GM12875 (cell line): Measurements from ENCODE around the gene BATF3.

Experiments used
- H3K4me3 ChIP-seq: one replicate; pipeline ENCODE4 v1.5.1; 2011; ENCODE audit warnings: low read depth, low read length, control low read depth
- TF ChIP-seq, protein P1 (sequence below): IDR thresholded peaks from 2 replicates; pipeline ENCODE4 v1.5.1; 2011; ENCODE audit warnings: low read depth, mild to moderate bottlenecking, control low read depth, inconsistent platforms, low read length, moderate library complexity, borderline replicate concordance; ENCODE audit not compliant: insufficient read depth

BATF3 gene

GRCh38 chr1:212671342-212672031 is 28.2 kb downstream of the BATF3 start:
- TF ChIP-seq, protein P1, sequence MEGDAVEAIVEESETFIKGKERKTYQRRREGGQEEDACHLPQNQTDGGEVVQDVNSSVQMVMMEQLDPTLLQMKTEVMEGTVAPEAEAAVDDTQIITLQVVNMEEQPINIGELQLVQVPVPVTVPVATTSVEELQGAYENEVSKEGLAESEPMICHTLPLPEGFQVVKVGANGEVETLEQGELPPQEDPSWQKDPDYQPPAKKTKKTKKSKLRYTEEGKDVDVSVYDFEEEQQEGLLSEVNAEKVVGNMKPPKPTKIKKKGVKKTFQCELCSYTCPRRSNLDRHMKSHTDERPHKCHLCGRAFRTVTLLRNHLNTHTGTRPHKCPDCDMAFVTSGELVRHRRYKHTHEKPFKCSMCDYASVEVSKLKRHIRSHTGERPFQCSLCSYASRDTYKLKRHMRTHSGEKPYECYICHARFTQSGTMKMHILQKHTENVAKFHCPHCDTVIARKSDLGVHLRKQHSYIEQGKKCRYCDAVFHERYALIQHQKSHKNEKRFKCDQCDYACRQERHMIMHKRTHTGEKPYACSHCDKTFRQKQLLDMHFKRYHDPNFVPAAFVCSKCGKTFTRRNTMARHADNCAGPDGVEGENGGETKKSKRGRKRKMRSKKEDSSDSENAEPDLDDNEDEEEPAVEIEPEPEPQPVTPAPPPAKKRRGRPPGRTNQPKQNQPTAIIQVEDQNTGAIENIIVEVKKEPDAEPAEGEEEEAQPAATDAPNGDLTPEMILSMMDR: no peak
- H3K4me3 ChIP-seq: no peak overlapping the region

GRCh38 chr1:212670882-212671281 is 28.8 kb downstream of the BATF3 start:
- TF ChIP-seq, protein P1: no peak
- H3K4me3 ChIP-seq: no peak overlapping the region

DNA sequence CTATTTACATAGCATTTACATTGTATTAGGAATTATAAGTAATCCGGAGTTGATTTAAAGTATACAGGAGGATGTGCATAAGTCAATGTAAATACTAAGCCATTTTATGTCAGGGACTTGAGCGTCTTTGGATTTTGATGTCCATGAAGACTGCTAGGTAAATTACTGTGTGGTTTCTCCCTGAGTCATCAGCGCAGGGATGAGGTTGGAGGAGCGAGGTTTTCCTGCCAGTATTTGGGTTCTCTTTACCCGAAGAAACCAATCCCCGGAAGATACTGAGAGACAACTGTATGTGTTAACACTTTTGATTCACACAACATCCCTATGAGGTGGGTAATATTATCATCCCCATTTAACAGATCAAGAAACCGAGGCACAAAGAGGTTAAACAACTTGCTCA is 29.3 kb downstream of the BATF3 start:
- TF ChIP-seq, protein P1: no peak
- H3K4me3 ChIP-seq: no peak overlapping the region

GRCh38 chr1:212669600-212669999 is 30.0 kb downstream of the BATF3 start:
- TF ChIP-seq, protein P1: no peak
- H3K4me3 ChIP-seq: no peak overlapping the region

- TF ChIP-seq, protein P1: no peak
- H3K4me3 ChIP-seq: no peak overlapping the region
Observed at GRCh38 chr1:212669102-212669501, 30.5 kb downstream of the BATF3 start.

DNA sequence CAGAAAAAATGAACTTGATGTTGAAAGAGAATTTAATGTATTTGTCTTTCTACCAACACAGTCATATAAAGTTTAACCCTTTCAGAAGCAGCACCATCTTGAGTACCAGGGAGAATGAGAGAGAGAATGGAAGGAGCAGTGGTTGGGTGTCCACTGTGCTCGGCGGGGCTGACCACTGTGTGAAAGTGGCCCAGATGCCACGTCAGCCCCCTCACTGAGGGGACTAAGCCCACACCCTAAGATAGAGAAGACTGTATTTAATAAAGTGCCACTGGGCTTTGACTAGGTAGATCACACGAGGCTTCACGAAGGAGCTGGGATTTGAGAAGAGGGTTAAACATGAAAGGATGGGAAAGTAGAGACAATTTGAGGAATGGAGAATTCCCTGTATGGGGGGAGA is 31.2 kb downstream of the BATF3 start:
- TF ChIP-seq, protein P1: no peak

More for the DNA sequence above, 31.2 kb downstream of the BATF3 start:
- H3K4me3 ChIP-seq: no peak overlapping the region
